NCI-H2171 (cell line): ENCODE measurements around the gene BOC.

Source experiments
- DNase-seq: peaks from one replicate; lab custom pipeline; 2025; lab: John Stamatoyannopoulos, UW

The BOC gene

DNA sequence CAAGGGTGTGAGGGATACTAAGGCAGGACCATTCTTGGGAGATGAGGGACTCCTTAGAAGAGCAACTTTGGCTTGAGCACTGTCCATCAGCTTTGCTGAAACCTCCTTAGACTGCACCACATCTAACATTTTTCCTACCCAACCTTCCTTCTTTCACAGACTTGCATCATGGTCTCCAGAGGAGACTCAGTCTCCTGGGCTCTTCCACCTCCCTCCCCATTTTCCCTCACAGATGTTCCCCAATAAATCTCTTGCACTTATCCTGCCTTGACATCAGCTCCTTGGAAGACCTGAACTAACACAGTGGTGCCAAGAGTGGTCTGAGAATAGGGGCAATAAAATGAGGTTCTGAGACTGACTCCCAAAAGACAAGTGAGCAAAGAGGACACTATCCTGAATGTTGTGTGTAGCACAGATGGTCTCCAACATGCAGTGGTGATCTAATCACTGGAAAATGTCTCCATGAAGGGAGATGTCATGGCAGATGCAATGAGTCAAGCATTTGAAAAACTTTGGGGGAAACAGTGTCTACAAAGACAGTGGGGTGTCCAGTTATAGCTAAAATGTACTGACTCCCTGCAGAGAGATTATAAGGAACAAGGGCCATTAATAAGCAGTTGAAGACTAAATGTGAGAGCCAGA is 26.0 kb upstream of the BOC start:
- no peak for DNase-seq

DNA sequence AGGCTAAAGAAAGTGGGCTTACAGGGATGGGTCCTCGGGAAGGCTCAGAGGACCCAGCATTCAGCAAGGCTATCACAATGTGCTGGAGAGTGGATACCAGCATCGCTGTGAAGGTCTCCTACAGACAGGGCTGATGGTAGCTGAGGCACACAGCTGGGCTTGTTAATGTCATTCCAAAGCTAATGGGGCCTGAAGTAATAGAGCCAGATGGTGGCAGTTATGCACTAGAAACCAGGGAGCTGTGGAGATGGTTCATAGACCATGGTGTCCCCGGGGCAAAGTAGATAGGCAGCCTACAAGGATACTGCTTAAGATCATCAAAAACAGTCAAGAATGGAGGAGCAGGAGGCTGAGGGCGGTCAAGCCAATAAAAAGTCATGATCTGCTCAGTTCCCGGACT is 24.8 kb upstream of the BOC start:
- no peak for DNase-seq

- no peak for DNase-seq
Measured at GRCh38 chr3:113193288-113193687, 18.1 kb upstream of the BOC start.

- DNase-seq = no peak
Measured at GRCh38 chr3:113193719-113194118, 17.6 kb upstream of the BOC start.

GRCh38 chr3:113194823-113195401 is 16.4 kb upstream of the BOC start:
- no peak for DNase-seq

- no peak for DNase-seq
Measured at GRCh38 chr3:113200351-113200750, 11.0 kb upstream of the BOC start.

DNA sequence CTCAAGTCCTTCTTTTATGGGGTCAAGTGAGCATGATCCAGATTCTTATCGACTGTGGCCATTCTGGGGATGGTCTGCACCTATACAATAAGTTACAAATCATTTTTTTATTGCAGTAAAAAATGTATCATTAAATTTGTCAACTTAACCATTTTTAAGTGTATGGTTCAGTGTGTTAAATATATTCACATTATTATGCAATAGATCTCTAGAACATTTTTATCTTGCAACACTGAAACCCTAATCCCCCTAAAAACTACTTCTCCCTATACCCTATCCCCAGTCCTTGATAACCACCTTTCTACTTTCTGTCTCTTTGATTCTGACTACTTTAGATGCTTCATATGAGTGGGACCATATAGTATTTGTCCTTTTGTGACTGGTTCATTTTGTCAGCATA is 10.4 kb upstream of the BOC start:
- no peak for DNase-seq

- DNase-seq = peak; percentile 23
Measured at GRCh38 chr3:113204371-113204770, 7.0 kb upstream of the BOC start.

DNA sequence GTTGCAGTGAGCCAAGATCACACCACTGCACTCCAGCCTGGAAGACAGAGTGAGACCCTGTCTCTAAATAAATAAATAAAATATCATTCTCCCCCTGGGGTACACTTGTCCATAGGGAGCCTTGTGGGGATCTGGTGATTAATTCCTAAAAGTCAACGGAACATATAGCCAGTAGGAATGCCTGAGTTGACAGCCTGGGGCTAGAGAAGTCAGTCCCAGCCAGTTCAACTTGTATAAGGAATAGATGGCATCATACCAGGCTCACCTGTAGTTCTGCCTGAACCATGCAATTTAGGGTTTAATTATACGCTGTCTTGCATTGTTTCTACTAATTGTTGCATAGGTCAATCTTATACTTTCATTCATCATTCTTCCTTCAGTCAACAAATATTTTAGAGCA is 5.9 kb upstream of the BOC start:
- no peak for DNase-seq

GRCh38 chr3:113210604-113211329 is 590 bp upstream of the BOC start:
- DNase-seq = no peak

DNA sequence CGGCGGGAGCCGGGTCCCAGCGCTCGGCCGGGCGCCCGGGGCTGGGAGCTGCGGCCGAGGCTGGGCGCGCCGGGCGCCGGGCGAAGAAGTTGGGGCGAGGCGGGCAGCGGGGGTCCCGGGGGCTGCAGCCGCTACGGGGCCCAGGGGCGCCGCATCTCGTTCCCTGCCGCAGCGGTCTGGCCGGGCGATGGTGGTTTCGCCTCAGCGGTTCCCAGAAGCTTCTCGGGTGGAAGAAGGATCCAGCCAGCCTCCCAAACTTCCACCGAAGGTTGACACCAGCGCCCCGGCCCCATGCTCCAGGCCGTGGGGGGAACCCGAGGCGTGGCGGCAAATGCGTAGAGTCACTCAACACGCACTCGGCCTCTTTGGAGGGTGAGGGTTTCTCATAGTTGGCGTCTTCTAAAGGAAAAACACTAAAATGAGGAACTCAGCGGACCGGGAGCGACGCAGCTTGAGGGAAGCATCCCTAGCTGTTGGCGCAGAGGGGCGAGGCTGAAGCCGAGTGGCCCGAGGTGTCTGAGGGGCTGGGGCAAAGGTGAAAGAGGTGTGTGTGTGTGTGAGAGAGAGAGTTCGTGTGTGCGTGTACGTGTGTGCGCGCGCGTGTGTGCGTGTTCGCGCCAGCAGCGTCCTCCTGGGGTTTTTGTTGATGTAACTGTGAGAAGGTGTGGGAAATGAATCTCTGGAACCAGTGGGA is 940 bp downstream of the BOC start:
- DNase-seq = no peak

- DNase-seq = no peak
Measured at GRCh38 chr3:113212844-113213375, 1.6 kb downstream of the BOC start.

DNA sequence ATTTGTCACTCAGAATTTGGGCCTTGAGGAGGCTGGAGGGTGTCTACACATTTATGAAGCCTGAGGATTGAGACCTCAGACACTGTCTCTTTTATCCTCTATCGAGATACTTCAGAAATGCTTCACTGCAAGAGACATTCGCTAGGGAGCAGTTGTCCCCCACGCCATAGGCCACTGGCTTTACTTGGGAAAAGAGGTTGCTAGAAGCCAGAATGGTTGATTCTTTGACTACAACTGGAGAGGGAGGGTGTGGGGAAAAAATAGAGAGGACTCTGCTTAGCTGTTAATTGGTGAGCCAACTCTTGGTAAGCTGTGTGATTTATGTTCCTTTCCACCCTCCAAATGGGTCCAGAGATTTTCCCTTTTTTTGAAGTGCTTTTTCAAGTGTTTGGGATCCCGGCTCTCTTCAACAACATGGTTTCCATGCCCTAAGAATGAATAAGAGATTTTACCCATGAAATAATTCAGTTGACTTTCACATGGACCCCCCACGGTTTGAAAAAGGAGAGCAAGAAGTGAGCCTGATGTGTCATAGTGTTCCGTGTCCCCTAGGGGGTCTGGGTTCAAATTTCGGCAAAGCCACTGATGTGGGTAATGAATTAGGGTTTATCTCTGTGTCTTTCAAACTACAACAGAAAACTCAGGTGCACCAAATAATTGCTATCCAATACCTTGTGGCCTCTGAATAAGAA is 2.7 kb downstream of the BOC start:
- DNase-seq = no peak

DNA sequence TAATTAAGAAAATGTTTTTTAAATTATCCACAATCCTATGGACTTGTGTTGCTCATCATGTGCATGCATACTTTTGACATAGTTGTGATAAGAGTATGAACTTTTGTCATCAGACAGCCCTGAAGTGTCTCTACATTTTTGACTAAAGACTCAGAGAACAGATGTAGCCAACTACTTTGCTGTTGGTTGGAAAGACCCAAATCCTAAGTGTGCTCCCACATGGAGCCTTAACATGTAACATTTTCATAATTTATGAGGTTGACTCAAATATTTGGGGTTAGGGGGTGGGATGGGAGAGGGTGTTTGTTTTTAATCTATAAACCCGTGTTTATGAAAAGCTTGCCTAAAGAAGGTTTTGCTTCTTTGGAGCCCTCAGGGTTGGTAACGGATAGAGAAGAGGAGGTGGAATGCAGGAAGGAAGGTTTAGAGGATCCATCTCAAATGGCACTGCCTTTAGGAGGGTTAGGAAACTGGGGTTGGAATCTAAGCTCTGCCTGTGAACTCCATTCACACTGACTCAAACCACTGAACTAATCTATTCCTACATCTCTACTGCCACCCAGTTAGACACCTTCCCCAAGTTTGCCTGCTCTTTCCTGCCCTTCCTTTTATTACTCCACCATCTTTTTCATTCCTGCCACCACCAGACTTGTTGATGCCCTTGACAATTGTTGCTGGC is 3.7 kb downstream of the BOC start:
- DNase-seq = no peak

GRCh38 chr3:113216393-113216792 is 5.0 kb downstream of the BOC start:
- DNase-seq = no peak

GRCh38 chr3:113218011-113218680 is 6.8 kb downstream of the BOC start:
- no peak for DNase-seq

- no peak for DNase-seq
Measured at GRCh38 chr3:113218681-113219045, 7.3 kb downstream of the BOC start.

- DNase-seq = no peak
Measured at GRCh38 chr3:113219605-113220300, 8.4 kb downstream of the BOC start.

- DNase-seq = no peak
Measured at GRCh38 chr3:113220721-113221120, 9.4 kb downstream of the BOC start.

- no peak for DNase-seq
Measured at GRCh38 chr3:113221721-113222257, 10.4 kb downstream of the BOC start.
